GM12865 (cell line): ENCODE data around the gene CCRL2.
"Not testable (repeated sequence)": the region's sequence is repeated elsewhere in the genome, so short reads cannot be mapped to it uniquely, and the experiment has no call there.

Source experiments
- DNase-seq: peaks from one replicate; pipeline ENCODE4 v3.0.0; 2010; ENCODE audit warnings: low read depth
- H3K4me3 ChIP-seq: 2 replicates; pipeline ENCODE4 v1.5.1; 2011; ENCODE audit warnings: mild to moderate bottlenecking, low read depth, low read length, control low read depth
- TF ChIP-seq, protein P1 (sequence below): IDR thresholded peaks from 2 replicates; pipeline ENCODE4 v1.5.1; 2011; ENCODE audit warnings: low read length, control low read depth, low read depth, inconsistent platforms; ENCODE audit not compliant: insufficient read depth; ENCODE audit errors: missing control alignments

CCRL2 gene

GRCh38 chr3:46420931-46421330 is 13.9 kb downstream of the CCRL2 start:
- no peak for DNase-seq
- no peak overlapping the region for H3K4me3 ChIP-seq
- TF ChIP-seq, protein P1, sequence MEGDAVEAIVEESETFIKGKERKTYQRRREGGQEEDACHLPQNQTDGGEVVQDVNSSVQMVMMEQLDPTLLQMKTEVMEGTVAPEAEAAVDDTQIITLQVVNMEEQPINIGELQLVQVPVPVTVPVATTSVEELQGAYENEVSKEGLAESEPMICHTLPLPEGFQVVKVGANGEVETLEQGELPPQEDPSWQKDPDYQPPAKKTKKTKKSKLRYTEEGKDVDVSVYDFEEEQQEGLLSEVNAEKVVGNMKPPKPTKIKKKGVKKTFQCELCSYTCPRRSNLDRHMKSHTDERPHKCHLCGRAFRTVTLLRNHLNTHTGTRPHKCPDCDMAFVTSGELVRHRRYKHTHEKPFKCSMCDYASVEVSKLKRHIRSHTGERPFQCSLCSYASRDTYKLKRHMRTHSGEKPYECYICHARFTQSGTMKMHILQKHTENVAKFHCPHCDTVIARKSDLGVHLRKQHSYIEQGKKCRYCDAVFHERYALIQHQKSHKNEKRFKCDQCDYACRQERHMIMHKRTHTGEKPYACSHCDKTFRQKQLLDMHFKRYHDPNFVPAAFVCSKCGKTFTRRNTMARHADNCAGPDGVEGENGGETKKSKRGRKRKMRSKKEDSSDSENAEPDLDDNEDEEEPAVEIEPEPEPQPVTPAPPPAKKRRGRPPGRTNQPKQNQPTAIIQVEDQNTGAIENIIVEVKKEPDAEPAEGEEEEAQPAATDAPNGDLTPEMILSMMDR: no peak

DNA sequence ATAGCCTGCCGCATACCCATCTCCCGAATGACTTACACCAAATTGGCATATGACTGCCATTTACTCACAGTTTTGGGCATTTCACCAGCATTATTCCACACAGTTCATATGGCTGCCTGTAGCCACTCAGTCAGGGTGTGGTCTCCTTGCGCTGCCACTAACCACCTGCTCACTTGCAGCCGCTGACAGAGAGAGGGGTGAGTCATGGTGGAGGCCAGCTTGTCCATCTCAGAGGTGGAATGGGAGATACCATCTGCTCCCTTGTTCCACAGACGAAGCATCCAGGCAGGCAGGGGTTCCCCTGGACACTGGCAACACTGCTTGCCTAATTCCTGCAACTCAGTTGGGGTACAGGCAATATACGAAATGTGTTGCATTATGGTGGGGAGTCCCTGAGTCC is 15.6 kb downstream of the CCRL2 start:
- DNase-seq: no peak
- no peak overlapping the region for H3K4me3 ChIP-seq
- TF ChIP-seq, protein P1: no peak

DNA sequence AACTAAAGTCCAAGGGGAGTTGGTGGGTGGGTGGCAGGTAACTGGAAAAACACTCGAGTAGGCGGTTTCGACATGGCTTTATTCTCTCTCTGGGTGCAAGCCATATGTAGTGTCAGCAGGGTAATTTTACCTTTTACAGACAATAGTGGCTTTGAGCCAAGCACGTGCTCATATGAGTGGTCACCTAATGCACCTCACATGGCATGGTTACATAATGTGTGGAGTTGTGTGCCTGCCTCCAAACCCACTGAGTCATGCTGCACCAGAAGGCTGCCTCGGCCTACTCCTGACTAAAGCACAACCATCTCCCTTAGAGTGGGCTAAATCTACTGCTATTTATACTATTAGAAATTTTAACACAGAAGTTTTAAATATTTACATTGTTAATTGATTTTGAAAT is 16.5 kb downstream of the CCRL2 start:
- TF ChIP-seq, protein P1: no peak
- no peak for DNase-seq
- H3K4me3 ChIP-seq: no peak overlapping the region

- H3K4me3 ChIP-seq, DNase-seq: not testable (repeated sequence)
These were observed 19.4 kb downstream of the CCRL2 start for GRCh38 chr3:46426476-46426875.

- not testable (repeated sequence) for H3K4me3 ChIP-seq, DNase-seq
These were observed 20.3 kb downstream of the CCRL2 start for GRCh38 chr3:46427404-46427803.

DNA sequence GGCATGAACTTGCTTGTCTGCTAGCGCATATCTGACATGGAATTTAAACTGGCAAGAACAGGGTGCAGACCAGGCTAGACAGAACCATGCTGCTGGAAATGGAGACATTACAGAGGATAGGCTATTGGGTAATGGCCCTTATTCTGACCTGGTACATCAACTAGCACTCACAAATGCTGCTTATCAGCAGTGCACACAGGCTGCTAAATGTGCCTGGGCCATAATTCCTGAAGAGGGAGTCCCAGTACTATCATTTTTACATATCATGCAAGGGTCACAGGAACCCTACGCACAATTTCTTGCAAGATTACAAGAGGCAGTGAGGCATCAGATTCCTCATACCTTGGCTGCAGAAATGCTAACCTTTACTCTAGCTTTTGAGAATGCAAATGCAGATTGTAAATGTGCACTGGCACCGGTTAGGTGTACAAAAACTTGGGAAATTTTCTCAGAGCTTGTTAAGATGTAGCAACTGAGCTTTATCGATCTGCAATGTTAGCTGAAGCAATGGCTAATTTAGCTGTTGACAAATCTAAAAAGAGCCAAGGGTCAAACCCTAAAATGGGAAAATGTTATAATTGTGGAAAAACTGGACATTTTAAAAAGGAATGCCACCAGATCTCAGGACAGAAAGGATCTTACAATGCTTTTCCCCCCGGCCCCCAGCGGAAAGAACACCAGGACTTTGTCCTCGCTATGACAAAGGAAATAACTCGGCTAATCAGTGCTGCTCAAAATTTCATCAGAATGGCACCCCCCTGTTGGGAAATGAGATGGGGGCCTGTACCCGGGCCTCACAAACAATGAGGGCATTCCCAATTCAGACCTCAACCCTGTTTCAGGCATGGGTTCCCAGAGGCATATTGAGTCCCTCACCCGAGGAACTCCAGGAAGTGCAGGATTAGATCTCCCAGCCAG is 21.1 kb downstream of the CCRL2 start:
- DNase-seq: no peak
- H3K4me3 ChIP-seq: no peak overlapping the region
- TF ChIP-seq, protein P1: no peak

DNA sequence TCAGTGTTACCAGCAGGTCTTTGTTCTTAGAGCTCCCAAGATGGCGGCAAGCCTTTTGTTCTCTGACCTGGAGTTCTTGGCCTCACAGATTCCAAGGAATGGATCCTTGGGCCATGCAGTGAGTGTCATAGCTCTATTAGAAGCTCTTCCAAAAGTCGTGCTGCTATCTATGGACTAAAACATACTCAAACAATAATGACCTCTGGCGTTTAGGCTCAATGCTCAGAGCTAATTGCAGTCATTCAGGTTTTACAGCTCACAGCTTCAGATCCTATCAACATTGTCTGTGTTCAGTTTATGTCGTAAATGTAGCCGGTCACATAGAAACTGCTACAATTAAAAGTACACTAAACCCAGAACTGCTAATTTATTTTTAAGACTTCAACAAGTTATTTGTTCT is 22.2 kb downstream of the CCRL2 start:
- DNase-seq: no peak
- H3K4me3 ChIP-seq: no peak overlapping the region
- TF ChIP-seq, protein P1: no peak

GRCh38 chr3:46429671-46430070 is 22.6 kb downstream of the CCRL2 start:
- TF ChIP-seq, protein P1: no peak
- H3K4me3 ChIP-seq: no peak overlapping the region
- no peak for DNase-seq

DNA sequence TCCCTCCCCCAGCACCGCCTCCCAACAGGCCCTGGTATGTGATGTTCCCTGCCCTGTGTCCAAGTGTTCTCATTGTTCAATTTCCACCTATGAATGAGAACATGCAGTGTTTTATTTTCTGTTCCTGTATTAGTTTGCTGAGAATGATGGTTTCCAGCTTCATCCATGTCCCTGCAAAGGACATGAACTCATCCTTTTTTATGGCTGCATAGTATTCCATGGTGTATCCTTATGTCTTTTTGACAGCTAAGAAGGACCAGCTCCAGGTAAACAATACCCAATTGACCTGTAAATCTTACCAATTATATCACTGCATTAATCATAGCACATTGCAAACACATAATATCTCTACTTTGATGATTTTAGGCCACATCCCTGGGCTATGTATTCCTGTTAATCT is 23.8 kb downstream of the CCRL2 start:
- not testable (repeated sequence) for H3K4me3 ChIP-seq, DNase-seq

DNA sequence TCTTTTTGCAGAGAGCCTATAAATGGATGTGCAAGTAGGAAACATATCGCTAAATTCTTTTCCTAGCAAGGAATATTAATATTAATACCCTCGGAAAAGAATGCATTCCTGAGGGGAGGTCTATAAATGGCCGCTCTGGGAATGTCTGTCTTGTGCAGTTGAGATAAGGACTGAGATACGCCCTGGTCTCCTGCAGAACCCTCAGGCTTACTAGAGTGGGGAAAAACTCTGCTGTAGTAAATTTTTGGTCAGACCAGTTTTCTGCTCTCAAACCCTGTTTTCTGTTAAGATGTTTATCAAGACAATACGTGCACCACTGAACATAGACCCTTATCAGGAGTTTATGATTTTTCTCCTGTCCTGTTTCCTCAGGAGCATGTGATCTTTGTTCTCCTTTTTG is 24.8 kb downstream of the CCRL2 start:
- H3K4me3 ChIP-seq, DNase-seq: not testable (repeated sequence)

DNA sequence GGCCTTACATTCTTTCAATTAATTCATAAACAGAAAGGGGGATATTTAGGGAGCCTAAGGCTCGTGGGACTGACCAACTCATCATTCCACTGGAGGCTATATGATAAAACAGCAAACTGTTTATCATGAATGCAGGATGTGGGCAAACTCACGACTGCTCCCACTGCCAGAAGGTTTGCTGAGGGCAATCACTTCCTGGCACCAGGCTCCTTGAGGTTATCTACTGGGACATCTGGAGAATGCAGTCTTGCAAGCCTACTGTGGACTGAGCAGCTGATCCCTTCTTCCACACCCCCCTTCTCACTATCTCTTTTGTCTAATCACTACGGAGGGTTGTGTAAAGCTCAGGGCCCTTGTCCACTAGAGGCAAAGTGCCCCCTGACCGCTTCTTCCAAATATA is 26.1 kb downstream of the CCRL2 start:
- not testable (repeated sequence) for DNase-seq, H3K4me3 ChIP-seq
